ENCODE measurements around the gene BCAS3.
A peak's percentile ranks its signal among the peaks of the same experiment; 100 is the strongest.

Gene BCAS3

DNA sequence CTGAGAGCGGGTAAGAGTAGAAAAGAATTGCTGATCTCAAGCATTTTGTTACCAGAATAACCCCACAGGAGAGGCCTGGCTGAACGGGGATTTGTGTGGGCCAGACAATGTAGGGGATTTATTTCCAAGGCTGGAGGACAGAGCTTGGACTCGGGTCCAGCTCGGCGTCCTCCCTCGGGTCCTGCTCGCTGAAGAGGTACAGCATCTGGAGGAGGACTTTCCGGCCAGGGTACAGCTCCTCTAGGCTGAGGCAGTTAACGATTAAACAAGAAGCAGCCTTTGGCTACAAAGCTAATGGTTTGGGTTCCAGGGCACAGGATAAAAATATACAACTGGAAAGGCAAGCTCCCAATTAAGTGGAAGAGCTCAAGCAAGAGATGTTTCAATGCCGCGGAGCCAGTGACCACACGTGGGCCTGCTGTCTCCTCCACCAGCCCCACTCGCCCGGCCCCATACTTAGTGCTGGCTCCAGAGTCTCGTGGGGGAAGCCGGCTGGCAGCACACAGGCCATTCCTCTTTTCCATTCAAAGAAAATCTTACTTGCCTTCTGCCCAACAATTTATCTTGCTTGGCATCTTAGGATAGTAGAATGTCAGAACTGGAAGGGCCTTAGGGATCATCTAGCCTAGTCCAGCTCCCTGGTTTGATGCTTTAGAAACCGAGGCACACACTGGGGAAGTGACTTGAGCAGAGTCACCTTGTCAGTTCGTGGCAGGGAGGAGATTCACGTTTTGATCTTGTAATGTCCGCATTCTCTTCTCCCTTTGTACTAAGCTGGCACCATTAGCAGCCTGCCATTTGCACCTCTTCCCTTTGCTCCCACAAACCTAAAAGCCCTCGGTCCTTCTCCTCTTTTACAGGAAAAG is 636.0 kb downstream of the BCAS3 start:
- DNase-seq (ENCODE audit: low read depth) = no peak
- H3K4me3 ChIP-seq (ENCODE audit: low read depth, low read length) = no peak overlapping the region
- TF ChIP-seq, protein P1, sequence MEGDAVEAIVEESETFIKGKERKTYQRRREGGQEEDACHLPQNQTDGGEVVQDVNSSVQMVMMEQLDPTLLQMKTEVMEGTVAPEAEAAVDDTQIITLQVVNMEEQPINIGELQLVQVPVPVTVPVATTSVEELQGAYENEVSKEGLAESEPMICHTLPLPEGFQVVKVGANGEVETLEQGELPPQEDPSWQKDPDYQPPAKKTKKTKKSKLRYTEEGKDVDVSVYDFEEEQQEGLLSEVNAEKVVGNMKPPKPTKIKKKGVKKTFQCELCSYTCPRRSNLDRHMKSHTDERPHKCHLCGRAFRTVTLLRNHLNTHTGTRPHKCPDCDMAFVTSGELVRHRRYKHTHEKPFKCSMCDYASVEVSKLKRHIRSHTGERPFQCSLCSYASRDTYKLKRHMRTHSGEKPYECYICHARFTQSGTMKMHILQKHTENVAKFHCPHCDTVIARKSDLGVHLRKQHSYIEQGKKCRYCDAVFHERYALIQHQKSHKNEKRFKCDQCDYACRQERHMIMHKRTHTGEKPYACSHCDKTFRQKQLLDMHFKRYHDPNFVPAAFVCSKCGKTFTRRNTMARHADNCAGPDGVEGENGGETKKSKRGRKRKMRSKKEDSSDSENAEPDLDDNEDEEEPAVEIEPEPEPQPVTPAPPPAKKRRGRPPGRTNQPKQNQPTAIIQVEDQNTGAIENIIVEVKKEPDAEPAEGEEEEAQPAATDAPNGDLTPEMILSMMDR (IDR thresholded peaks at IDR 0.05; ENCODE audit: insufficient read depth, low read depth, low read length, missing control alignments) = no peak

DNA sequence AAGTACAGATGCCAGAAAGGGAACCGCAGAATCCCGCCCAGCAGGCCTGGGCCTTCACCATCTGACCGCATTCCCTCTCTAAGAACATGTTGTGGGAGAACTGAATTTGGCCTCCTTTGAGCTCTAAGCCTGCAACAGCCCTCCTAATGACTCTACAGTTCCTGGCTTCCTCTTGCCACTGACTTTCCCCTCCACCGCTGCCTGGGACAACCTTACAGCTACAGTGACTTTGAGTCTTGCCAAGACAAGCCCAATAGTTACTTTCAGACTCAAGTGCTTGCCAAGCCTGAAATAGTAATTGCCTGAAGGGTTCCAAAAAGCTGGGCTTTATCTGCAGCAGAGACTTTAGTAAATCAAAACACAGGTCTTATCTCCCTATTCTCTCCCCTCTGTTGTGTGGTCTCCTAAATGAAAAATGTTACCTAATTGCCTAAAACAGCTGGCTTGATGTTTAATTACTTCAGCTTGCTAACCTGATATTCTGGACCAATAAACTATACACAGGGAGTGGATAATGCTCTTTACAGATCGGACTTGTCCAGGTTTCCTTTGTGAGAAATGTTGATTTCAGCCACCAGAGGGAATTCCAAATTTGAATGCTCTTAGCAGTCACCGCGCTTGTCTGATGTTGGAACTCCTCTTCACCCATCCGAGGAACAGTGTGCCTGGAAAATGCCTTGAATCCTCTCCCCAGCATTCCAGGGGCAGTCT is 636.9 kb downstream of the BCAS3 start:
- TF ChIP-seq, protein P1 (IDR thresholded peaks at IDR 0.05; ENCODE audit: insufficient read depth, low read depth, low read length, missing control alignments) = no peak
- H3K4me3 ChIP-seq (ENCODE audit: low read depth, low read length) = no peak overlapping the region
- DNase-seq (ENCODE audit: low read depth) = peak; percentile 16

DNA sequence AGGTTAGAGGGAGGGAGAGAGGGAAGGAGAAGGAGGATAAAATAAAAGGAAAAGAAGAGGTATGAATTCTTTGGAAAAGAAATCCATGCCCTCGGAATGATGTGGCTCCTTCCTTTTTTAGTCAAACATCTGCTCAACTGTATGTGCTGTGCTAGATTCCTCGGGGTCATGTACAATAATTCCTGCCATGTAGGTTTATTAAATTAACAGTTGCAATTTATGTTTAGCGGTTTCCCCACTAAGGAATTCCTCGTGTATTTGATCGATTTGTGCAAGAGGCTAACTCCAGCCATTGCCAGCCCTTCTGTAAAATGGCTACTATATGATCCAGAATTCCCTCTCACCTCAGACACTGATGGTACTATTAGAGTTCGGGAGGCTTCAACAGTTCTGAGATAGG is 639.0 kb downstream of the BCAS3 start:
- no peak overlapping the region for H3K4me3 ChIP-seq (ENCODE audit: low read depth, low read length)
- DNase-seq (ENCODE audit: low read depth) = no peak
- TF ChIP-seq, protein P1 (IDR thresholded peaks at IDR 0.05; ENCODE audit: insufficient read depth, low read depth, low read length, missing control alignments) = no peak

DNA sequence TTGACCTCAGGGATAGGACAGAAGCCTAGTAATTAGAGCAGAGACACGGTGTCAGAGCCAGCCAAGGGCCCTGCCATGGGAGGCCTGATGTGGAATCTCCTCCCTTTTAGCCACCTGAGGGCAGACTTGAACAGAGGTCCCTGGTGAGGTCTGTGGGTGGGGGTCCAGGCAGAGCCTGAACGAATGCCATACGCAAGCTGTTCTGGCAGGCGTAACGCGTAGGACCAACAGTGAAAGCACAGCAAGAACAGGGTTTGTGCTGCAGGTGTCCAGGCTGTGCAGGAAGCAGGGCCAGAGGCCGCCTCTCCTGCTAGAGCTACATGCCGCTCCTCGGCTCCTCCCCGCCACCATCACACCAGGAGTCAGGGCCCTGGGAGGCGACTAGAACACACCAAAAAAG is 640.1 kb downstream of the BCAS3 start:
- no peak overlapping the region for H3K4me3 ChIP-seq (ENCODE audit: low read depth, low read length)
- TF ChIP-seq, protein P1 (IDR thresholded peaks at IDR 0.05; ENCODE audit: insufficient read depth, low read depth, low read length, missing control alignments) = no peak
- no peak for DNase-seq (ENCODE audit: low read depth)

DNA sequence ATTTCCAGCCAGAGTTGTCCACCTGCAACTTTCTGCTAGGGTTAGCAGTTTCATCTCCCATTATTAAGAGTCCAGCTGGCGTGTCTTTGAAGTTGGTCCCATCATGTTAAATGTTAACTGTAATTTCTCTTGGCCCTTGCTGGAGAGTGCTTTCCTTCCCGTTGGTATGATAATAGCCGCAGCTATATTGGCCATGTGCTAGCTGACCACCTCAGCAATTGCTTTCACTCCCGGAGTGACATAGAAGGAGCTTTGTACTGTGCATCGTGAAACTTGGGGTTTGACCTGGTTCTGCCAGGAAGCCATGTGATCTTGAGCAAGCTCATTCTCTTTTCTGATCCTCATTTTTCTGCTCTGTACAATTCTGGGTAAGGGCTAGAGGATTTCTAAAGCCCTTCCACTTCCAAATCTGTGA is 641.0 kb downstream of the BCAS3 start:
- TF ChIP-seq, protein P1 (IDR thresholded peaks at IDR 0.05; ENCODE audit: insufficient read depth, low read depth, low read length, missing control alignments) = no peak
- no peak overlapping the region for H3K4me3 ChIP-seq (ENCODE audit: low read depth, low read length)
- DNase-seq (ENCODE audit: low read depth) = peak; percentile 16

DNA sequence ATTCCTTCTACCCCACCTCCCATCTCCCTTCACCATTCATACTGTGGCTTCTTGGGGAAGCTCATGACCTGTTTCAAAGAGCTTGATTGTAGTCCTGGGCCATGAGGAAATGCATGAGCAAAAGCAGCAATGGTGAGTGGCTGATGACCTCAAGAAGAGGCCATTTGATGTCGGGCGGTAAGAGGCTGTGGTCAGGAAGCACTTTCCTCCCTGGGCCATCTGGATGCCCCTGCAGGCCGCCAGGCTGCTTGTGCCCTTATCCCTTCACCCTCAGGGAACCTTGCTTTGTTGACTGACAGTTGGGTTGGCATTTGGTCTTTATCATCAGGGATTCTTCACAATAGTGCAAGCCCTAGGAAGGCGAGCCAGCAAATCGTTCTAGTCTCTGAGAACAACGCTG is 643.7 kb downstream of the BCAS3 start:
- TF ChIP-seq, protein P1 (IDR thresholded peaks at IDR 0.05; ENCODE audit: insufficient read depth, low read depth, low read length, missing control alignments) = no peak
- no peak for DNase-seq (ENCODE audit: low read depth)
- no peak overlapping the region for H3K4me3 ChIP-seq (ENCODE audit: low read depth, low read length)

Data from GM12865 (cell line).